Astrocyte of the spinal cord (primary cell): ENCODE measurements around the gene URM1.

Source experiments
- DNase-seq: peaks from one replicate; pipeline ENCODE4 v3.0.0; 2011; ENCODE audit warnings: low read depth, low spot score
- H3K4me3 ChIP-seq: 2 replicates; pipeline ENCODE4 v1.5.1; 2011; ENCODE audit warnings: low read depth, mild to moderate bottlenecking, low read length, moderate library complexity
- in situ Hi-C: cut with HindIII; loops from 2 replicates; pipeline ENCODE4 v1.10.0; 2017; ENCODE audit warnings: low sequenced_read_pairs
- TF ChIP-seq, protein P1 (sequence below): IDR thresholded peaks from 2 replicates; pipeline ENCODE4 v1.5.1; 2012; ENCODE audit warnings: low read depth, mild to moderate bottlenecking, low read length, inconsistent platforms

Gene URM1

DNA sequence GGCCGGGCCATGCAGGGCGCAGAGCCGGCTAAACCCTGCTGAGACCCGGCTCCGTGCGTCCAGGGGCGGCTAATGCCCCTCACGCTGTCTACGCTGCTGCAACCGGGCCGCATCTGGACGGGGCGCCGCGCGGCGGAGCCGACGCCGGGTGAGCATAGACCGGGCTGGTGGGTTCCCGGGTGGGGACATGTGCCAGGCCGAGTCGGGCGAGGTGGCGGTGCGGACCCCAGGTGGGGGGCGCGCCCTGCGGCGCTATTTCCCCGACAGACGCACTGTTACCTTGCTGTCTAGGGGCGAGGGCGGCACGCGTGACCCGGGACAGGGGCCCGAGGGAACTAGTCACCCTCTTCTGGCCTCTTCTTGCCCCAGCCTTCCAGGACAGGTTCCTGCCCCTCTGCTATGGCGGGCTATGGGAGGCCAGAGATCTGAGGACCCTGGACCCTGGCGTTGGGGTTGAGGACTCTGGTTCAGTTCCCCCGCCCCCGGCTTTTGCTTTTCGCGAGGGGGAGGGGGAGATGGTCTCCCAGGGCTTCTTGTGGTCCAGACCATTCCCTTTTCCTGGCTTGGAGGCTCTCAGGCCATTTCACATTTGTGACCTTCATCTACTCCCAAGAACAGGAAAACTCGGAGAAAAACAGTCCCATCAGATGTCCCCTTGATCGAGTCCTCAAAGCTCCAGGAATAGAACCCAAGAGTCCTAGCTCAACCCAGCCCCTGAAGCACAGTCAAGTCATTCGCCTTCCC lies 30.3 kb upstream of the URM1 start:
- in situ Hi-C loops = no loop called here
- TF ChIP-seq, protein P1, sequence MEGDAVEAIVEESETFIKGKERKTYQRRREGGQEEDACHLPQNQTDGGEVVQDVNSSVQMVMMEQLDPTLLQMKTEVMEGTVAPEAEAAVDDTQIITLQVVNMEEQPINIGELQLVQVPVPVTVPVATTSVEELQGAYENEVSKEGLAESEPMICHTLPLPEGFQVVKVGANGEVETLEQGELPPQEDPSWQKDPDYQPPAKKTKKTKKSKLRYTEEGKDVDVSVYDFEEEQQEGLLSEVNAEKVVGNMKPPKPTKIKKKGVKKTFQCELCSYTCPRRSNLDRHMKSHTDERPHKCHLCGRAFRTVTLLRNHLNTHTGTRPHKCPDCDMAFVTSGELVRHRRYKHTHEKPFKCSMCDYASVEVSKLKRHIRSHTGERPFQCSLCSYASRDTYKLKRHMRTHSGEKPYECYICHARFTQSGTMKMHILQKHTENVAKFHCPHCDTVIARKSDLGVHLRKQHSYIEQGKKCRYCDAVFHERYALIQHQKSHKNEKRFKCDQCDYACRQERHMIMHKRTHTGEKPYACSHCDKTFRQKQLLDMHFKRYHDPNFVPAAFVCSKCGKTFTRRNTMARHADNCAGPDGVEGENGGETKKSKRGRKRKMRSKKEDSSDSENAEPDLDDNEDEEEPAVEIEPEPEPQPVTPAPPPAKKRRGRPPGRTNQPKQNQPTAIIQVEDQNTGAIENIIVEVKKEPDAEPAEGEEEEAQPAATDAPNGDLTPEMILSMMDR = no peak

DNA sequence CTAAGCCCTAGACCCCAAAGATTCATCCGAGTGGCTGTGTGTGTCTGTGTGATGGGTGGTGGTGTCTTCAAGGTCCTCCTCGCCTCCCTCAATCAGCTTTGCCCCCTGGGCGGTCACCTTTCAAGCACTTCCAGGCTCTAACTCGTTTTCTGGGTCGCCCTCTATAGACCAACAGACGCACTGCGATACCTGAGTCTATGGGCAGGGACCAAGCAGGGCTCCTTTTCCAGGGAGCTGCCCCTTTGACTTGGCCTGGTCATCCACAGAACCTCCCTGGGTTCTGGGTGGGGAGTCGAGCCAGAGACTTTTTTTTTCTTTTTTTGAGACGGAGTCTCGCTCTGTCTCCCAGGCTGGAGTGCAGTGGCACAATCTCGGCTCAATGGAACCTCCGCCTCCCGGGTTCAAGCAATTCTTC lies 29.7 kb upstream of the URM1 start:
- peak overlapping the region; percentile 69 for H3K4me3 ChIP-seq
- in situ Hi-C loops = no loop called here
- peak; percentile 60 for DNase-seq
- TF ChIP-seq, protein P1 = peak; percentile 75

More for the DNA sequence above, 30.3 kb upstream of the URM1 start:
- no peak for DNase-seq
- H3K4me3 ChIP-seq = peak overlapping the region; percentile 69

DNA sequence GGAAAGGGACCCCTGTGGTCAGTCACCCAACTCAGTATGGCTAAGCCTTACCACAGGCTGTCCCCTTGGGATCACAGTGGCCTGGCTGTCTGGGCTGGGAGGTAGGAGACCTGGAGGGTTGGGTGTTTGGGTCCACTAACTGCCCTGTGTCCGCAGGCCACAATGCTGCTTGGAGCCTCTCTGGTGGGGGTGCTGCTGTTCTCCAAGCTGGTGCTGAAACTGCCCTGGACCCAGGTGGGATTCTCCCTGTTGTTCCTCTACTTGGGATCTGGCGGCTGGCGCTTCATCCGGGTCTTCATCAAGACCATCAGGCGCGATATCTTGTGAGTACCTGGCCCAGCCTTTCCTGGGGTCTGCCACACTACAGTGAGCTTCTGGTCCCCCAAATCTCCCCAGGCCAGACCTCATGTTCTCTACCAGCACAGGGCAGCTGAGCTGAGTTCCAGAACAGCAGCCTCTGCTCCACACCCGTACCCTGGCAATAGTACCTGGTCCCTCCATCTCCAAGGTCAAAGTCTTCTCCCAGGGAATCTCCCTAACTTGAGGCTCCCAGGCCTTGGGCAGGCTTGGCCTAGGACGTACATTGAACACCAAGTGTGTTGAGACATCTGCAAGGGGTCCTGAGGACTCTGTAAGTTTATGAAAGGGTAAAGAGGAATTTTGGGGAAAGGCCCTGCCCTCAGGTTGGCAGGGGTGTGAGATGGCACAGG lies 28.0 kb upstream of the URM1 start:
- DNase-seq = no peak
- no peak overlapping the region for H3K4me3 ChIP-seq
- TF ChIP-seq, protein P1 = no peak
- in situ Hi-C loops = no loop called here

DNA sequence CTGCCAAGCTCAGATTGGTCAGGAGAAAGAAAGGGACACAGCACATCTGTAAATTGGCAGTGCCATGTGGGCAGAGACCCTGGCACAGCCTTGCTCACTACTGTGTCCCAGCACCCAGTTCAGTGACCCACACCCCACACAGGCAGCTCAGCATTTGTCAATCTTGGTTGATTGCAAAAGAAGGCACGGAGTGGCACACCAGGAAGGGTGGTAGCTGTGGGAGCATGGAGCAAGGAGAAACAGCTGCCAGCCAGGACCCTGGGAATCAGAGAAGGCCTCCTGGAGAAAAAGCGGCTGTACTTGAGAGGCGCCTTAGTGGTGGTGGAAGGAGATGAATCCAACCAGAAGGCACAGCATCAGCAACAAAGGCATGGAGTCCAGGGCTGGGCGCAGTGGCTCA lies 27.3 kb upstream of the URM1 start:
- in situ Hi-C loops = no loop called here
- TF ChIP-seq, protein P1 = no peak

DNA sequence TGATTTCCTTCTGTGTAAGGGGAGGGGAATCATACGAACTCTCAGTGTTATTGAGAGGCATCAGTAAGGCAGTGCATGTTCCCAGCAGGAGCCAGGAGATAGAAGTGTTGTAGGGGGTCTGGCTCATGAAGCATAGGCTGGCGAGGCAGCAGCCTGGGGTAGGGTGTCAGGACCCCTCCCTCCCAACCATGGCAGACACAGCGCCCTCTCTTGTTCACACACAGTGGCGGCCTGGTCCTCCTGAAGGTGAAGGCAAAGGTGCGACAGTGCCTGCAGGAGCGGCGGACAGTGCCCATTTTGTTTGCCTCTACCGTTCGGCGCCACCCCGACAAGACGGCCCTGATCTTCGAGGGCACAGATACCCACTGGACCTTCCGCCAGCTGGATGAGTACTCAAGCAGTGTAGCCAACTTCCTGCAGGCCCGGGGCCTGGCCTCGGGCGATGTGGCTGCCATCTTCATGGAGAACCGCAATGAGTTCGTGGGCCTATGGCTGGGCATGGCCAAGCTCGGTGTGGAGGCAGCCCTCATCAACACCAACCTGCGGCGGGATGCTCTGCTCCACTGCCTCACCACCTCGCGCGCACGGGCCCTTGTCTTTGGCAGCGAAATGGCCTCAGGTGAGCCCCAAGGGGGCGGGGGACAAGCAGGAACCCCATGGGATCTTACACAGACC lies 26.1 kb upstream of the URM1 start:
- in situ Hi-C loops = no loop called here
- TF ChIP-seq, protein P1 = no peak
- H3K4me3 ChIP-seq = no peak overlapping the region
- no peak for DNase-seq

More for the DNA sequence above, 27.3 kb upstream of the URM1 start:
- no peak overlapping the region for H3K4me3 ChIP-seq
- no peak for DNase-seq

DNA sequence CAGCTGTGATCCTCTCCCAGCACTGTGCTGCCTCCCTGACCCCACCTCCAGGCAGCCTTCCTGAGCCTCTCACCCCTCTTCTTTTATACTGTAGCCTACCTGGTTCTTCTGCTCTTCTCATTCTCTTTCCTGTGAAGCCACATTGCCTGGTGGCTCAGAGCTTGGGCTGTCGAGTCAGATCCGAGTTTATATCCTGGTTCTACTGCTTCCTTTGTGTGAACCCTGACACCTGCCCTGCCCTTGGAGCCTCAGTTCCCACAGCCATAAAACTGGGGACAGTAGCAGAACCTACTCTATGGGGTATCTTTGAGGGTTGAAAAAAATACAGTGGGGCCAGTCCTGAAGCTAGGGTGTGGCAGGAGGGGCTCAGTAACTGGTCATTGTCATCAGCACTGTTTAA lies 22.0 kb upstream of the URM1 start:
- TF ChIP-seq, protein P1 = no peak
- in situ Hi-C loops = no loop called here
- DNase-seq = no peak
- H3K4me3 ChIP-seq = no peak overlapping the region
